GM19238 (cell line): ENCODE measurements around the gene PAK5.

Source experiments
- DNase-seq: peaks from one replicate; pipeline ENCODE4 v3.0.0; 2011; ENCODE audit warnings: low spot score; ENCODE audit not compliant: insufficient read length

PAK5 gene

GRCh38 chr20:9499126-9499899, 339.6 kb downstream of the PAK5 start:
- no peak for DNase-seq

GRCh38 chr20:9498322-9498721, 340.6 kb downstream of the PAK5 start:
- no peak for DNase-seq

DNA sequence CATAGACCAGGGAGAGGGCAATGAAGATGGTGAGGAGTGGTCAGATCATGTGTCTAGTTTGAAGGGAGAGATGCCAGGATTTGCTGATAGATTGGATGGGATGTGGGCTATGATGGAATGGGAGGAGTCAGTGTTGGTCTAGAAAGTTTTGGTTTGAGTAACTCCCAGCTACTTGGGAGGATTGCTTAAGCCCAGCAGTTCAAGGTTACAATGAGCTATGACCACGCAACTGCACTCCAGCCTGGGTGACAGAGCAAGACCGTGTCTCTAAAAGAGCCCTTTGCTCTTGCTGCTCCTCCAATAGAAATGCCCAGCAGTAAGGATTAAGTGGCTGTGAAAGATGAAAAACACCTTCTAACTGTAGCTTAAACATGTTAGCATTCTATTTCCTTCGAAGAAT, 342.7 kb downstream of the PAK5 start:
- no peak for DNase-seq

GRCh38 chr20:9495701-9496100, 343.2 kb downstream of the PAK5 start:
- DNase-seq = no peak

DNA sequence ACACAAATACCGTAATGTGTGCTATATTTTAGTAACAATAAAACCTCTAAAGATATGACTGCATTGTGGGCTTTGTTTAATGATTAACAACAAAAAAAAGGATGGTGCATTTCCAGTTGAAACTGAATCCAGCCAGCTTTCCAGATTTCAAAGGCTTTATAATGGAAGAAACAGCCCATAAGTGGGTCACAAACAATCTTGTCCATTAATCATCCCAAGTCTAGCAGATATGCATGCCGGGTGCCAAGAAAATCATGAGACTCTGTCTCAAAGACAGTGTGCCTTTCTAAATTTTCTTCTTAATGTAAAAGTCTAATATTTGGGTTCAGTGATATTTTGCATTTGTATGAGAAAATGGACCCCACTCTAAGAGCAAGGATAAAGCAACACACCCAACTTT, 345.1 kb downstream of the PAK5 start:
- DNase-seq = no peak

- DNase-seq = no peak
Measured at GRCh38 chr20:9492067-9492466, 346.8 kb downstream of the PAK5 start.

GRCh38 chr20:9491324-9491723, 347.6 kb downstream of the PAK5 start:
- DNase-seq = no peak

DNA sequence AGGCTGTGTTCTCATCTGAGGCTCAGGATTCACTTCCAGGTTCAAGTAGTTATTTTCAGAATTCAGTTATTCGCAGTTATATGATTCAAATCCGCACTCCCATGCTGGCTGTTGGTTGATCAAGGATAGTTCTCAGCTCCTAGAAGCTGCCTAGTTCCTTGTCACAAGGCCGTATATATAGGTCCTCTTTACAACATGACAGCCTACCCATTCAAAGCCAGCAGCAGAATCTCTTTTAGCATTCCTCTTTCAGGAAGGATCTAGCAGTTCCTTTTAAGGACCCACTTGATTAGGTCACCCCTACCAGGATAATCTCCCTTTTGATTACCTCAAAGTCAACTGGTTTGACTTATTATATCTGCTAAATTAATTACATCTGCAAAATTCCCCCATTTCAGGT, 348.2 kb downstream of the PAK5 start:
- DNase-seq = no peak

DNA sequence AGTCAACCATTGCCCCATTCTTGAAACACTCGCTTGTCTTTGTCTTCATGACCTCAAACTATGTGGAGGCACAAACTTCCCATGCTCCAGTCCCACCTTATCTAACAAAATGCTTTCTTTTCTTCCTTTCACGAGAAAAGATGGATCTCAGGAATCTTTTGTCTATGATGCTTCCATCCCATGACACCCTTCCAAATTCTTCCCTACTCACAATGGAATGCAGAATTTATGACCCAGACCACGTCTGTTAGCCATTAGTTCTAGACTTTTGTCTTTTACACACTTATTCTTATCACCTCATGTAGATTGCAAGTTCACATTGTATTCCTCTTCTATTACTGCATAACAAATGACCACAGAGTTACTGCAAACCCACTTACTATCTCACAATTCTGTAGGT, 348.7 kb downstream of the PAK5 start:
- no peak for DNase-seq

- DNase-seq = no peak
Measured at GRCh38 chr20:9488063-9488462, 350.8 kb downstream of the PAK5 start.
